Stimulated activated naive CD4-positive, alpha-beta T cell treated with Interleukin-2 at 50 U/mL for 16 hours (primary cell): ENCODE data around the gene MYO7A.

ENCODE experiments used
- DNase-seq: peaks from one replicate; lab custom pipeline; 2025; lab: John Stamatoyannopoulos, UW

The MYO7A gene

DNA sequence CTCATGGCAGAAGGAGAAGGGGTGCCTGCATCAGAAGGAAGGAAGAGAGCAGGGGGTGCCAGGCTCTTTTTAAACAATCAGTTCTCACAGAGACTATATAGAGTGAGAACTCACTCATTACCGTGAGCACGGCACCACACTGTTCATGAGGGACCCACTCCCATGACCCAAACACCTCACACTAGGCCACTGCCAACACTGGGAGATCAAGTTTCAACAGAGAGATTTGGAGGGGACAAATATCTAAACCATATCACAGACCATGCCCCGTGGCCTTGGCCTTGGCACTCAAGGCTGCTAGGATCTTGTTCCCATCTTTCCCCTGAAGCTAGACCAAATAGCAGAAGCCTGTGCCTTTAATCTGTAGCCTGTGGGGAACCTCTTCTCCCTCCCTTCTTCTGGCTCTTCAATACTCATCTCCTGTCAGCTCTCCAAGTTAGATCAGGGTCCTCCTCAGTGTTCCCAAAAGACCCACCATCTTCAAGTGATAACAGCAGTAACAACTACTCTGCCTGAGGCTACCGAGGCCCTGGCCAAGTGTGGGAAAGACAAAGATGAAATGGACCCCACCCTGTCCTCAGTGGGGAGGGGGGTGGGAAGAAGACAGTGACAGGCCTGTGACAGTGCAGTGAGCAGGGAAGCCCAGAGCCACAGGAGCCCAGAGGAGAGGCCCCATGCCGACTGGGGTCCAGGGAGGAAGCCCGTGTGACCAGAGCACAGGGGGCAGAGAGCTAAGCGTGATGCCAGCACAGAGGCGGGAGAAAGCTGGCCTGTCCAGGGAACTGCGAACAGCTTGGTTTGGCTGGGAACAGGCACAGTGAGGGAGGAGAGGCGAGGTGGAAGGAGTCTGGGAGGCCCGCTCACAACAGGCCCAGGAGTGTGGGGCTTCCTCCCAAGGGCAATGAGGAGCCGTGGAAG lies 72.6 kb downstream of the MYO7A start:
- DNase-seq, result no peak

DNA sequence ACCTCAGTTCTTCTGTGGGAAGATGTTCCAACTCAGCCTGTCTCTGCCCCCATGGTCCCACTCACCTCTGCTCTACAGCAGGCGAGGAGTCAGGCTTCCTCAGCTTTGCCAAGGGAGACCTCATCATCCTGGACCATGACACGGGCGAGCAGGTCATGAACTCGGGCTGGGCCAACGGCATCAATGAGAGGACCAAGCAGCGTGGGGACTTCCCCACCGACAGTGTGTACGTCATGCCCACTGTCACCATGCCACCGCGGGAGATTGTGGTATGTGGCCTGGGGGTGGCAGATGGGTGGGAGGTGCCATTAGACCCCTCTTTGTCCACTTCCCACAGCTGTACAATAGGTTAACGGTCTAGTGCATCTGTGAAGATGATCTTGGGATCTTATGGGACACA lies 73.3 kb downstream of the MYO7A start:
- DNase-seq, result no peak

DNA sequence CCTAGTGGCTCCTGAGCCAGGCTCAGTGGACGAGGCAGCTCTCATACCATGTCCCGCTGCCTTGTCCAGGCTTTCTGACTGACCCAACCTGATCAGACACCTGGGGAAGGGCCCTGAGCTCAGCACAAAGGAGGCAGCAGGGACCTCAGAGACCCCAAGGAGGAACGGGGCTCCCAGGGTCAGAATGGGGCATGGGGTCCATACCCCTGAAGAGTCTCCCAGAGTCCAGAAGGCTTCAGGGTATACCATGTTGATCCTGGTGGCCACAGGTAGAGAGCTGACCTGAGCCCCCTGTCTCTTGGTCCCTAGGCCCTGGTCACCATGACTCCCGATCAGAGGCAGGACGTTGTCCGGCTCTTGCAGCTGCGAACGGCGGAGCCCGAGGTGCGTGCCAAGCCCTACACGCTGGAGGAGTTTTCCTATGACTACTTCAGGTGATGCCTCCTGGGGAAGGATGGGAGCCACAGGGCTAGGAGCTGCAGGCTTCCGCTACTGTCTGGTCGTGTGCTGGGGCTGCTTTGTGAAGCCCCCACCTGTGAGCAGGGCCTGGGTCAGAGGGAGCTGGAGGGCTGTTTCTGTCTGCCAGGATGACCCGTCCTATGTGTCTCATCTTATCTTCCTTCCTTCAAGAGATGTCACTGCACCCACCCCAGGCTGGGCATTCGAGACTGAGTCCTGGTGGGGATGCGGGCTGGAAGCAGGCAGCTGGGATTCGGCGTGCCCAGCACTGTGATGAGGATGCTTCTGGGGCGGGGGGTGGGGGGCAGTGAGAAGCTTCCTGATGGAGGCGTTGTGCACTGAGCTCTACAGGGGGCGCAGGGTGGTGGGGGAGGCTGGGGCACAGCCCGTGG lies 74.2 kb downstream of the MYO7A start:
- no peak for DNase-seq

DNA sequence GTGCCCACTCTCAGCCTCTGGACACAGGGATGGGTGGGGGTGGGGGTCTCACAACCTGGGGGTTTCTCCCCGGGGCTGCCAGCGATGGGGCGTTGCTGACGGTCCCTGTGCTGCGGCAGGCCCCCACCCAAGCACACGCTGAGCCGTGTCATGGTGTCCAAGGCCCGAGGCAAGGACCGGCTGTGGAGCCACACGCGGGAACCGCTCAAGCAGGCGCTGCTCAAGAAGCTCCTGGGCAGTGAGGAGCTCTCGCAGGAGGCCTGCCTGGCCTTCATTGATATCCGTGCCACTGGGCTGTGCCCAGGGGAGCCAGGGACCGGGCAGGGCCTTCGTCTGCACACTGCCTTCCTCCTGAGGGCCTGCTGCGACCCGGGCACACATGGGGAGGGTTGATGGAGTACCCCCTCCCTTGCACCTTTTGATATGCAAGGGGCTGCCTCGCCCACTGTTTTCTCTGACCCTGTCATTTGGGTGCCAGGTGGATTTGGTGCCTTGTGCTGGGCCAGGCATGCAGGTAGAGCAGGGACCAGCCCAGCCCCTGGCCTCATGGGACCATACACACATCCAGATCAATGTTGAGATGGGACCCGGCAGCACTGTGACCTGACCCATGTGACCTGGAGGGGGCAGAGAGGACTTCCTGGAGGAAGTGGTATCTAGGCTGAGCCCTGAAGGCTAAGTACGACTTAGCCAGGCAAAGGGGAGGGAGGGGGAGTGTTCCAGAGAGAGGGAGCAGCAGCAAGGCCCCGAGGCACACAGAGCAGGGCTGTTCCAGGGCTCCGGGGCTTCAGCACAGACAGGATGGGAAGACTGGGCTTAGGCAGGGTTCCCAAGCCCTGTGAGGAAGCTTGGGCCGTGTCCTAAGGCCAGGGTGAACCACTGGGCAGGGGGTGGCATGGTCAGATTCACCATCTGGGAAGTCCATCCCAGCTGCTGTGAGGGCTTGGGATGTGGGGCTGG lies 75.2 kb downstream of the MYO7A start:
- no peak for DNase-seq

DNA sequence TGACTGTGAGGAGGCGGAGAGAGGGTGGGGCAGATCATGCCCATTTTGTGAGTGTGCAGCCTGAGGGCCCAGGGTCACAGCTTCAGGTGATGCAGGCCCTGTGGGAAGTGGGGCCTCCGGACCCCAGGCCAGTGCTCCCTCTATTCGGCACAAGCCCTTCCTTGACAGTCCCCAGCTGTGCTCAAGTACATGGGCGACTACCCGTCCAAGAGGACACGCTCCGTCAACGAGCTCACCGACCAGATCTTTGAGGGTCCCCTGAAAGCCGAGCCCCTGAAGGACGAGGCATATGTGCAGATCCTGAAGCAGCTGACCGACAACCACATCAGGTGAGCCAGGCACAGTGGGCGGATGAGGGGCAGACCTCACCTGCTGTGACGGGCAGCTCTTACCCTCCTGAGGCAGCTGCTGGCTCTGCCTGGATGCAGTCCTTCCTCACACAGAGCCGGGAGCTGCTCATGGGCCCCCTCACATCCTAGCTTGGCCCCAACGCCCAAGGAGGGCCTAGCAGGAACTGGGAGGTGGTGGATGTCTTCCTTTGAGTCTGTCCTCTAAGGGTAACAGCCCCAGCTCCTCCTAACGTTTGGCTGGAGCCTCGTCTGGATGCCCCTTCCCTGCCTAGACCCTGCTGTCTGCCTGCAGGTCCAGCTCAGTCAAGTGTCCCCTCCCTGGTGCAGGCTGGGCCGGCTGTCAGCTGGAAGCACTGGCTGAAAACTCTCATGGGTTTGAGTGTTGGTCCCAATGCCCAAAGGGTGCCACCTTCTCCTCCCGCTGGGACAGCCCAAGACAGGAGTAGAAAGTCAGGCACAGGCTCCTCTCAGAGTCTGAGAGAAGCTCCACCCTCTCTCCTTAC lies 76.1 kb downstream of the MYO7A start:
- DNase-seq, result no peak

DNA sequence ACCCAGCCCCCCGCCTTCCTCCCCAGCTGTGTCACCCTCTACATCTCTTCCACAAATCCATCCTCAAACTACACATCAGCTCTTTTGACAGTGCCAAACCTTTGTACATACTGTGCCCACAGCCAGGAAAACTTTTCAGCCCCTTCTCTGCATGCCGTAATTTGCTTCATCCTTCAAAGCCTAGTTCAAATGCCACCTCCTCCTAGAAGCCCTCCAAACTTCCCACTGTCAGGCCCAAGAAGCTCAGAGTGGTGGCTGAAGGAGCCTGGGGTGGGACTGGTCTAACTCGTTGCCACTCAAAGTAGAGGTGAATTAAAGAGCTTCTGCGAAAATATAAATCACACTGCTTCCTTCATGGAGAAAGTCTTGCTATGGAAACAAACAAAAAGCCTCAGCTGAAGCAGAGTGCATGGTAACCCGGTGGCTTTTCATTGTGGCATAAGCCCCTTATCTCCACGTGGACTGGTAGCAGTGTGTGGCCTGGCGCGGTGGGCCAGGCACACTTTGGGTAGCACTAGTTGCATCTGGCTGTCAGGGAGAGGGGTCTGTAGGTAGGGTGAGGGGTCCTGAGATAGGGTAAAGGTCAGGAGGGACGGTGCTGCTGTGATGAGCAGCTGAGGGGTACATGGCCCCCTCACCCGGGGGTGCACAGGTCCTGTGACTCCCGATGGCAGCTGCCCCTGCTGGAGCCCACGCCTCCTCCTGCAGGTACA lies 76.9 kb downstream of the MYO7A start:
- DNase-seq, result no peak

DNA sequence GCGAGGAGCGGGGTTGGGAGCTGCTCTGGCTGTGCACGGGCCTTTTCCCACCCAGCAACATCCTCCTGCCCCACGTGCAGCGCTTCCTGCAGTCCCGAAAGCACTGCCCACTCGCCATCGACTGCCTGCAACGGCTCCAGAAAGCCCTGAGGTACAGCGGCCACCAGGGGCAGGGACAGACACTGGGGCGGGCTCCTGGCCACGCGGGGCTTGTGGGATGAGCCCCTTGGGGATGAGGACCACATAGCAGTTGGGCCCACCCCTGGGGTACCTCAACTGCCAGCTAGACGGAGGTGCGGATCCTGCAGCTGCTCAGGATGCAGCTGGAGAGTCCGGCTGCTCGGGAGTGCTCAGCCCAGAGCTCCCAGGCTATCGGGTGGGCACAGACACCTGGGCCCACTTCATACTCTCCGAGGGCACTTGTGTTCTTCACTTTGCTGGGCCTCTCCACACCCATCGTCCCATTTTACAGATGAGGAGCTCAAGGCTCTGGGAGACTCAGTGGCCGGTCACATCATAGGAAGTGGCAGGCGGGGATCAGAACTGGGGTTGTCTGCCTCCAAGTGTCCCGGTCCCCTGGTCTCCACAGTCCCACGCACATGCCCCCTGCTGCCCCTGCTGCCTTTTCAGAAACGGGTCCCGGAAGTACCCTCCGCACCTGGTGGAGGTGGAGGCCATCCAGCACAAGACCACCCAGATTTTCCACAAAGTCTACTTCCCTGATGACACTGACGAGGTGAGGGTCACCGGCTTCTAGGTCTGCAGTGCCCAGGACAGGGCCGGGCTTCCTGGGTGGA lies 77.6 kb downstream of the MYO7A start:
- DNase-seq, result no peak

DNA sequence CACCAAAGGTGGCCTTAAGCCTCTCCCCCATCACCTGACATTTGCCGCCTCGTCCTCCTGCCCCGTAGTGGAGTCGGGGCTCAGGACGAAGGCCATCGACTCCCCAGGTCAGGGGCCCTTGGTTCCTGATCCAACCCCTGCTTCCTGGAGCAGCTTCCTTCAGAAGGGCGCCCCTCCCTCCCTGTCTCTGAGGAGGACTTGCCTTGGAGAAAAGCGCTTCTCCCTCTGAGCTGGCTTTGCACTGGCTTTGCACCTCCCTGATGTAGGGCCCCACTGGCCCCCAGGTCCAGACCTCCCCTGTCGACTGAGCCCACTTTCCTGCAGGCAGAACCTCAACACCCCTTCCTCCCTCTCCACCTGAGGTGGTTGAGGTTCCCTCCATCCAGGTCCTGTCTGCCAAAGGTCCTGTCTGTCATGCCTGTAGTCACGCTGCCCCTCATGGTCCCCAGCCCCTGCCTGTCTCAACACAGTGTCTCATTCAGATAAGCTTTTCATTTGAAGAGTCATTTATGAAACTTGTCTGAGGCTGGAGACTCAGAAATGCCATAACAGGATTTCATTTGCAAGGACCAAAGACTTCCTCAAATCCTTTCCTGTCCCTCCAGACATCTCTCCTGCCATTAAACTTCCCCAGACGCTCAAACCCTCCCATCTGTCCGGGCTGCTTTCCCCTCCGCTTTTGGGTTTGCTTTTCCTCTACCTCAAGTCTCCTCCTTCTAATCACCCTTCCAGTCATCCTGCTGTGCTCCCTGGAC lies 78.4 kb downstream of the MYO7A start:
- DNase-seq, result no peak

DNA sequence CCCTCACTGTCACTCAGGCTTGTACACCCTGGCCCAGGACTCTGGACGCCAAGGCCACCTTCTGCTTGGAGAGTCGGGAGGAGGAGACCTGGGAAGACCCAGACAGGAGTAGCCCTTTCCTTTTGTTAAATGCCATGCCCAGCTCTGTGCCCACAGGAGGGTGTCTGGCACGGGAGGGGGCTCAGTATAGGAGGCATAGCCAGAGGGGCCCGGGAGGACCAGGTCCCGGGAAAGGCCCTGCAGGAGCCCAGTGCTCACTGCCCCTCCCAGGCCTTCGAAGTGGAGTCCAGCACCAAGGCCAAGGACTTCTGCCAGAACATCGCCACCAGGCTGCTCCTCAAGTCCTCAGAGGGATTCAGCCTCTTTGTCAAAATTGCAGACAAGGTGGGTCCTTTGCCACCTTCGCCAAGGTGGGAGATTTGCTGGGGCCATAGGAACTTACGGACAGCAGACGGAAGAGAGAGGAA lies 79.0 kb downstream of the MYO7A start:
- no peak for DNase-seq

DNA sequence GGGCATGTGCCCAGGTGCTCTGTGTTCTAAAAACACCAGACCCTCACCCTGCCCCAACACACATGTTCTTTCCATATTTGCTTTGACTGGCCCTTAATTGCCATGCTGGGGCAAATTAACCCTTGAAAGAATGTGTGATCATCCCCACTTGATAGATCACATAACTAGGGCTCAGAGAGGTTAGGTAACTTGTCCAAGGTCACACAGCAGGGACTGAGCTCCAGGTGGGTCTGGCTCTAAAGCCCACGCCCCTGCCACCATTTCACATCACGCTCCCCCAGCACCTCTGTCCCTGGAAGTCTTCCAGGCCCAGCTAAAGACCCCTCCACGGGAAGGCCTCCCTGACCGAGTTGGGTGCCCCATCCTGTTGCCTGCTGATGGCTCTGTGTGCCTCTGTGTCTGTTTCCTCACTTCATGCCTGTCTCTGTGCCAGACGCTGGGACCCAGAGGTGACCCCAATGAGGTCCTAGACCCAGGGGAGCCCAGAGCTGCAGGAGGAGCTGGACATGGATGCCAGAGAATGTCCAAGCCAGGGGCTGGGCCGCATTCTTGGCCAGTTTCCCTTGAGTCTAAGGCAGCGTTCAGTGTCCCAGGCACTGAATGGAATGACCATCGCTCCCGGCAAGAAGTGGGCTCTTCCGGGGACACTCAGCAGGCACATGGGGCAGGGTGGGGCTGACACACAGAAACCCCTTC lies 79.7 kb downstream of the MYO7A start:
- no peak for DNase-seq

DNA sequence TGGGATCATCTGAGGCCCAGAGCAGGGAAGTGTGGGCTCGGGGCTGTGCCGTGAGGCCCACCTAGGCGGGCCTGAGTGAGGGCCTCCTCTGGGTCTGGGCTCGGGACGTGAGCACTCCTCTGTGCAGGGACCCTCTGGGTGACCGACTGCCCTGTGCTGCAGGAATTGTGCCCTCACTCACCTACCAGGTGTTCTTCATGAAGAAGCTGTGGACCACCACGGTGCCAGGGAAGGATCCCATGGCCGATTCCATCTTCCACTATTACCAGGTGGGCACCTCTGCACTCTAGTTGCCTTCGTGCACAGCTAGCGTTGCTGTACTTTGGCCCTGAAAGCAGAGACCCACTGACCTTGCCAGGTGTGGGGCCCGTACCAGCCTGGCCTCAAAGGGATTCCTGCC lies 80.5 kb downstream of the MYO7A start:
- no peak for DNase-seq

DNA sequence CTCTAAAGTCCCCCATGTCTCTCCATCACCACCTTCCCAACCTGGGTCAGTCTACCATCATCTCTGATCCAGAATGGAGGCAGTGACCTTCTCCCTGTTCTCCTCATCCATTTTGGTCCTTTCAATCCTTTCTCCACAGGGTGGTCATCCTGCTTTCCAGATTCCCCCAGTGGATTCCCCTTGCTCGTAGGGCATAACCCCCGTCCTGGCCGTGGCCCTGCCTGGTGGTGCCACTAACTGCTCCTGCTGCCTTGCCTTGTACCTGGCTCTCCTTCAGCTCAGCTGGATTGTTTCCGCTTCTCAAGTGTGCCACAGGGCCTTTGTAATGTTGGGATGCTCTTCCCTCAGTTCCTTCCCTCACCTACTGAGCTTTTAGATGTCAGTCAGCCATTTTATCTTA lies 81.6 kb downstream of the MYO7A start:
- DNase-seq, result no peak

DNA sequence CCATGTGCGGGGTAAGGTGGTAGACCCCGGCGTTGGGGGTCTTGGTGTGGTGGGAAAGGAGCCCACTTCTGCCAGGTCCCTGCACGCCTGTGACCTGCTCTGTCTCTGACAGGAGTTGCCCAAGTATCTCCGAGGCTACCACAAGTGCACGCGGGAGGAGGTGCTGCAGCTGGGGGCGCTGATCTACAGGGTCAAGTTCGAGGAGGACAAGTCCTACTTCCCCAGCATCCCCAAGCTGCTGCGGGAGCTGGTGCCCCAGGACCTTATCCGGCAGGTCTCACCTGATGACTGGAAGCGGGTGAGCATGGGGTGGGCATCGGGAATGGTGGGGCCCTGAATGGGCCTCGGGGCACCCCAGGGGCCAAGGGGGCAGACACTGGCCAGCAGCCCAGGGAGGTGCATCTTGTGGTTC lies 83.0 kb downstream of the MYO7A start:
- DNase-seq, result no peak

DNA sequence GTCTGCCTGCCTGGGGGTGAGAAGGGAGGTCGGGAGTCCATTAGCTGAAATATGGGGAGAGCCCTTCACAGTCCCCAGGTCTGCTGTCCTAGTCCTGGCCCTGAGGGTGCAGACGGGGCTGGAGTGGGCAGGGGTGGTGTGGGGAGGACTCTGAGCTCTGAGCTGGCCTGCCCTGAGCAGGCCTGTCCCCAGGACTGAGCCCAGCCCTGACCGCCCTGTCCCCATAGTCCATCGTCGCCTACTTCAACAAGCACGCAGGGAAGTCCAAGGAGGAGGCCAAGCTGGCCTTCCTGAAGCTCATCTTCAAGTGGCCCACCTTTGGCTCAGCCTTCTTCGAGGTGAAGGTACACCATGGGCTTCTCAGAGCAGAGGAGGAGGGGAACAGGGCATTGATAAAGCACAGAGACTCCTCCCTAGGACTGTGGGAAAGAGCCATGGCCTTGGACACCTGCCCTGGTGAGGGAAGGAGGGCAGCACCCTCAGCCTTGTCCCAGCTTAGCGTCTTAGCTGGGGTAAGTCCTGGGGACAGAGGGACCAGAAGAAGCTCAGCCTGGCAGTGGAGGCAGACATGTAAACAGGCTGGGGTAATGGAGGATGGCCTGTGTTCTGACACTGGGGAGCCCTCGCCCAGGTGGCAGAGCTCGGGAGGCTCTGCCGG lies 83.7 kb downstream of the MYO7A start:
- no peak for DNase-seq

DNA sequence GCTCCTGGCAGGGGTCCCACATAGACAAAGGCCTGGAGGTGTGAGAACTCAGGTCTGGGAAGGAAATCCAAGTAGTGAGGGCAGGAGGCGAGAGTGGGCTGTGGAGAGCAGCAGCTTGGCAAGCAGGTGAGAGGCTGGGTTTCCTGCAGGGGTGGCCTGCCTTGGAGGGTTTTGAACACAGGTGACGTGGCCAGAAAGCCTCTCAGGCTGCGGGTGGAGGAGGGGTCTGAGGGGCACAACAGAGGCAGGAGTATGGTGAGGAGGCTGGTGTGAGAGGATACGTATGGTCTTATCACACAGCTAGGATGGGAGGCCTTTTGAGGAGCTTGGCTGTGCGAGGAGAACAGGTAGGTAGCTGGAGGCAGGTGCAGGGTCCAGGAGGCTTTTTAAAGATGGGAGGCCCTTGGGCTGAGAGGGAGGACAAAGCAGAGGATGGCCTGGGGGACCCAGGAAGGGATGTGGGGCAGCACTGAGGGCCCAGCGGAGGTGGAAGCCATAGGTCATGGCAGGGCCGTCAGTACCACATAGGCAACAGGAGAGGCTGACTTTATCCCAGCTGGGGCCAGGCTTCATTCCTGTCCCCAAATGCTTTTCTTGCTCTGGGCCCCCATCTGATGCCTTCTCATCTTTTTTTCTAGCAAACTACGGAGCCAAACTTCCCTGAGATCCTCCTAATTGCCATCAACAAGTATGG lies 84.4 kb downstream of the MYO7A start:
- DNase-seq, result no peak

DNA sequence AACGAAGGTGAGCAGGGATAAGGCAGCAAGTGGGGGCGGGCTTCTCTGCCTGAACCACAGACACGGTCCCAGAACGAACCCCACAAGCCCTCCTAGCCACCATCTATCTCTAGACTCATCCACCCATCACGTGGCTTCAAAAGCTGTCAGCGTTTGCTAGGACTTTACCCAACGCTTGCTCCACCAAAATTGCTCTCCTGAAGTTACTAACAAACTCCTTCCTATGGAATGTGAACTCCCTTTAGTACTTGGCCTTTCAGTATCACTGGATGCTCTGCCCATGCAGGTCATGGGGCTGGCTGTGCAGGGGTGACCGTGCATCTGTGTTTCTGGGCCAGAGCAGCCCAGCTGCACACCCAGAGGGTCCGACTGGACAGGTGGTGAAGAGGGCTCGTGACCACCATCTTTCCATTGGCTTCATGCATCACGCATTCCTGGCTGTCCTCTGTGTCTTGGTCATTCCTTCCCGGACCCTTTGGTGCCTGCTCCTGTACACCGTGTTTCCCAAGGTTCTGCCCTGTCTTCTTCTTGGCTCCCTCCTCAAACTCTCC lies 85.1 kb downstream of the MYO7A start:
- no peak for DNase-seq
